H1 (cell line): ENCODE data around the gene SNX12. TPM values are rescaled to one million over a fixed set of nuclear protein-coding genes. Genes with fewer than 3 reads are reported as not detected.

Experiments used
- KDM5A ChIP-seq: fragments of 200-600 bp; IDR thresholded peaks from 2 replicates; pipeline ENCODE4 v1.7.1; 2012; ENCODE audit warnings: mild to moderate bottlenecking, low read length, inconsistent platforms, mixed read lengths
- MAFK ChIP-seq: IDR thresholded peaks from 2 replicates; pipeline ENCODE4 v1.6.1; 2012; ENCODE audit warnings: low read depth, mild to moderate bottlenecking, improper control_type of control experiment, low read length
- SIN3A ChIP-seq, 2 experiments: IDR thresholded peaks in 1 of 2; conservative IDR thresholded peaks in 1 of 2; 2 replicates each; pipeline ENCODE4 v1.6.1; 2011 to 2012; ENCODE audit warnings: low read length in 2 of 2, improper control_type of control experiment in 1 of 2, low read depth in 1 of 2, mild to moderate bottlenecking in 1 of 2
- SP1 ChIP-seq: IDR thresholded peaks from 2 replicates; pipeline ENCODE4 v1.6.1; 2011; ENCODE audit warnings: low read depth, low read length
- polyA plus RNA-seq, 7 experiments: library from polyadenylated mRNA; depleted of rRNA in 3 of 7; stranded (reverse) in 5 of 7; unstranded in 2 of 7; fragments of >200 nt in 5 of 7; fragments of 200-250 nt in 2 of 7; gene quantifications; 1 replicate in 5 of 7; 2 replicates in 1 of 7; 4 replicates in 1 of 7; pipeline versions ENCODE4 v1.2.1 to v1.2.3, GENCODE V29; 2011 to 2013; ENCODE audit warnings: missing spikeins in 2 of 7, mixed read lengths in 2 of 7
- total RNA-seq: library from RNA; stranded (reverse); fragmentation: NEBNext Ultra II Directional; extraction: Animal tissue kit (Norgen Biotek cat#: 25700); gene quantifications from 2 replicates; pipeline ENCODE4 v1.2.1, GENCODE V29; 2021
- TF ChIP-seq, protein P1 (sequence below): IDR thresholded peaks from 2 replicates; pipeline ENCODE4 v1.6.1; 2011; ENCODE audit warnings: low read length, improper control_type of control experiment
- TF ChIP-seq, protein P2 (sequence below): IDR thresholded peaks from 2 replicates; pipeline ENCODE4 v1.6.1; 2011; ENCODE audit warnings: low read depth, mild to moderate bottlenecking, low read length; ENCODE audit not compliant: insufficient read depth

The SNX12 gene
- total and polyA plus RNA-seq, 2 of the 8 experiments (the other 6 are each of a cell fraction or from before 2014, with no cell fraction given) = 72.1 to 74.2 TPM

- TF ChIP-seq SIN3A (conservative IDR thresholded peaks at IDR 0.05 in 1 of 2, IDR thresholded peaks at IDR 0.05 in 1 of 2; ENCODE audit: low read depth in 1 of 2, low read length in 2 of 2) (no peak), MAFK (no peak), KDM5A (no peak), SP1 (no peak)
- TF ChIP-seq, protein P1, sequence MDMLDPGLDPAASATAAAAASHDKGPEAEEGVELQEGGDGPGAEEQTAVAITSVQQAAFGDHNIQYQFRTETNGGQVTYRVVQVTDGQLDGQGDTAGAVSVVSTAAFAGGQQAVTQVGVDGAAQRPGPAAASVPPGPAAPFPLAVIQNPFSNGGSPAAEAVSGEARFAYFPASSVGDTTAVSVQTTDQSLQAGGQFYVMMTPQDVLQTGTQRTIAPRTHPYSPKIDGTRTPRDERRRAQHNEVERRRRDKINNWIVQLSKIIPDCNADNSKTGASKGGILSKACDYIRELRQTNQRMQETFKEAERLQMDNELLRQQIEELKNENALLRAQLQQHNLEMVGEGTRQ = no peak
- TF ChIP-seq, protein P2, sequence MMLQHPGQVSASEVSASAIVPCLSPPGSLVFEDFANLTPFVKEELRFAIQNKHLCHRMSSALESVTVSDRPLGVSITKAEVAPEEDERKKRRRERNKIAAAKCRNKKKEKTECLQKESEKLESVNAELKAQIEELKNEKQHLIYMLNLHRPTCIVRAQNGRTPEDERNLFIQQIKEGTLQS = no peak
Observed at GRCh38 chrX:71100581-71101505, 32.7 kb upstream of the SNX12 start (continued).
